GM18507 (cell line): ENCODE measurements around the gene SKAP2.

Experiments used
- DNase-seq: peaks from one replicate; pipeline ENCODE4 v3.0.0; 2011; ENCODE audit warnings: low read depth; ENCODE audit not compliant: insufficient read length; ENCODE audit errors: extremely low spot score
- FAIRE-seq: peaks from 2 replicates; lab custom pipeline; 2011; peaks lifted over from hg19 to GRCh38; lab: Jason Lieb, UNC

Gene SKAP2

GRCh38 chr7:26787701-26788100, 76.7 kb downstream of the SKAP2 start:
- FAIRE-seq = no peak
- no peak for DNase-seq

GRCh38 chr7:26784118-26784517, 80.3 kb downstream of the SKAP2 start:
- FAIRE-seq = no peak
- no peak for DNase-seq

GRCh38 chr7:26782501-26782900, 81.9 kb downstream of the SKAP2 start:
- FAIRE-seq = no peak
- DNase-seq = no peak

- no peak for FAIRE-seq
These were observed 84.3 kb downstream of the SKAP2 start for GRCh38 chr7:26779978-26780595.

DNA sequence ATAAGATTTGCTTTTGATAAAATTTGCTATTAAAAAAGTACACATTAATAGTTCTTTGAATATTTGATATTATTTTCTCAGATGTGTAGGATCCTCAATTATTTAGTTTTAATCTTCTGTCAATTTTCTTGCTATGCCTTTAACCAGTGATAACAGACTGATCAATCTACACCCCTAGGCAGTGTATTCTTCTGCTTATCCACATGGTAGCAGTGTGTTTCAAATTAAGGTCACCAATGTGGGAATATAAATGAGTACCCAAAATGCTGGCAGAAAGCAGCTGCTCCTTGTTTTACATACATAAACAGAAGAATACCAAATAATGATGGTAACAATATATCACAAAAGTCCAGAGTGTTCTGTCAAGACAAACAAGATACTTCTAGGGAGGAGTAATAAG, 87.0 kb downstream of the SKAP2 start:
- no peak for DNase-seq

More at GRCh38 chr7:26779978-26780595, 84.3 kb downstream of the SKAP2 start:
- no peak for DNase-seq

GRCh38 chr7:26760501-26760900, 103.9 kb downstream of the SKAP2 start:
- no peak for FAIRE-seq
- DNase-seq = no peak

More for the DNA sequence above, 87.0 kb downstream of the SKAP2 start:
- no peak for FAIRE-seq

DNA sequence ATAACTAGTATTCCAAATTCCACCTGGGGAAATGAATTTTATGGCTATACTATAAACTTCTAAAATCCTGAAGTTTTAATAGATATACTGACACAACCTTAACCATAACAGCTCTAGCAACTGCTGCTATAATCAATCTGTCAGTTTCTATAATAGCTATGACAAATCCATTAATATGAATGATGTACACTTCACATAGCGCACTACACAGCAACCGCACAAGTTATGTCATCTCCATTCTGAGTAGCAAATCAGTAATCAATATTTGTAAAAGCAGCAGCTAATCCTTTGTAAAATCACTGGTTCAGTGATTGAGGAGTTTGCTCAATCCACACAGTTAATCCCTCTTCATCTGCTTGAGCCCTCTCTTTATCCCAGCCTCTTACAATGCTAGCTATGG, 105.3 kb downstream of the SKAP2 start:
- FAIRE-seq (no peak), DNase-seq (no peak)

- DNase-seq (no peak), FAIRE-seq (no peak)
These were observed 121.2 kb downstream of the SKAP2 start for GRCh38 chr7:26743205-26743604.

DNA sequence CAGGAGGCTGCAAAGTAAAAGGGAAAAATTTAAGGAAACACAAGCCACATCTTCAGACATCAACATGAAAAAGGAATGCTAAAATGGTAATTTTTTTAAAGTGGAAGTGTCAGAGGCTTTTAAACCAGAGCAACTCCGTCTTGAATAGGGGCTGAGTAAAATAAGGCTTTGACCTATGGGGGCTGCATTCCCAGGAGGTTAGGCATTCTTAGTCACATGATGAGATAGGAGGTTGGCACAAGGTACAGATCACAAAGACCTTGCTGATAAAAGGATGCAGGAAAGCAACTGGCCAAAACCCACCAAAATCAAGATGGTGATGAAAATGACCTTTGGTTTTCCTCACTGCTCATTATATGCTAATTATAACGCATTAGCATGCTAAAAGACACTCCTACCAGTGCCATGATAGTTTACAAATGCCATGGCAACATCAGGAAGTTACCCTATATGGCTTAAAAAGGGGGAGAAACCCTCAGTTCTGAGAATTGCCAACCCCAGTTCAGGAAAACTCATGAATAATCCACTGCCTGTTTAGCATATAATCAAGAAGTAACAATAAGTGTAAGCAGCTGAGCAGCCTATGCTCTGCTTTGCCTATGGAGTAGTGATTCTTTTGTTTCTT, 128.3 kb downstream of the SKAP2 start:
- FAIRE-seq (peak; percentile 56), DNase-seq (no peak)

DNA sequence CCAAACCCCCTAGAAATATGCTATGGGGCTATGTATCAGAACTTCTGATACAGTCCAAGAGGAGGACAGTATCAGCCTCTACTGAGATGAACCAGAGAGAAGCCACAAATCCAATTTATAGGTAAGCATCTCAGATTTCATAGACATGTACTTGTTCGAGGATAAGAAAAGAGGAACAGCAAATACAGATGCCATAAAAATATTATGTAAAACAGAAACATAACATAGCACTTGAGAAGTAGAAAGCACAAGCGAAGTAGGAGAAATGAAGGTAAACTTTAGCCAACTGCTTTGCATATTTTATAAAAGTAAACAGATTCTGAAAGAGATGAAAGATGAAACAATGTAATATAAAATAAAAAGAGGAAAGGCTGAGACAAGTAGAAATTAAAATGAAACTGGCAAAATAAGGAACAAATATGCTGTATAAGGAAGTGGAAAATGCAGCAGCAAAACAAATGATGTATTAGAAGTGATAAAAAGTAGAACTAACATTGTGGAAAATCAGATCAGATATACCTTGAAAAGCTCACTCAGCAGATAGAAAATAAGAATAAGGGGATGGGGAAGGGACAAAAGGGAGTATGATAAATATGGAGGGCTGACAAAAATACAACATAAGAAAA, 135.1 kb downstream of the SKAP2 start:
- FAIRE-seq (no peak), DNase-seq (no peak)

DNA sequence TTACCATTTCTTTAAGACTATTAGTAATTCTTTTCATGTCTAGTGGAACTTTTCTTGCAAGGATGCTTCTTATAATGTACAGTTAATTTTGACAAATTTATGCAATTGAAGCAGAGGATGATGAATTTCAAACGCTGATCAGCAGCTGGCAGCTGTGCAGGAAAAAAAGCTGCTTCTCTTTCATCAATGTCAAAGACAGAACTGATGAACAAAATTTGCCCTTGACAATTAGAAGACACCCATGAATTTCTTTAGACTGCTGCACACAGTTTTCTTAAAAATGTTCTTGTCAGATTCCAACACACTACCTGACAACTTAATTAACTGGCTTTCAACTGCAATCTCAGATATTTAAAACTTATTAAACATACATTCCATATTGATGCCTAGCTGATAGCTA, 138.3 kb downstream of the SKAP2 start:
- DNase-seq = no peak
- FAIRE-seq = no peak

DNA sequence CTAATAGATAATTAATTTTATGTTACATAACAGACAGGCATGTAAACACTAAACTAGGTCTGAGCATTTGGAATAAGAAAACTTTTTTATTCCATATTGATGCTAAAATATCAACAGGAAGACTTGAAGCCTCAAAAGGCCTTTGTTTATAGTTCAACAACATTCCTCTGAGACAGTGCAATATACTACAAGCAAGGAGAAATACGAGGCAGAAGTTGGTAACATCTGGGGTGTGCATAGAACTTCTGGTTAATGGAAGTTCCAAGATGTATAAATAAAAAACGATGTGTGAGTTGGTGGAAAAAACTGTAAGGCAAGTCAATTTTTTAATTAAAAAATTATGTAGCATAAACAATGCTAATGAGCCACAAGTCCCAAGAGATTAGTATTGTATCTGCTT, 139.6 kb downstream of the SKAP2 start:
- no peak for FAIRE-seq

GRCh38 chr7:26723129-26723528, 141.3 kb downstream of the SKAP2 start:
- FAIRE-seq = peak; percentile 46

More for the DNA sequence above, 139.6 kb downstream of the SKAP2 start:
- DNase-seq = no peak

DNA sequence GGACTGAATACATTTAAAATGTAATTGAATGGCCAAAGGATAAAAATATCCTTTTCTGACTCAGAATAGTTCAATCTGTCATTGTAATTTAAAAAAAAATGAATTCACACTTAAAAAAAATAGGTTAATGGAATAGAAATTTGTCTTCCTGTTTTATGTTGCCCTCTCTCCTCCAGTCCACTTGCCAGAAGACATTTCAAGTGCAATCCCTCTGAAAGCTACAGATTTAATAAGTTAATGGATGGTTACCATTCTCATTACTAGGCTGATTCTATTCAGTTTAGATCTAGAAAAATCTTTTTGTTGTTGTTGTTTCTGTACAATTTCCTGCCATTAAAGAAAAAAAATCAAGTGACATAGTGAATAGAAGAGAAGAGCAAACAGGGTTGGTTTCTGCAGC, 142.9 kb downstream of the SKAP2 start:
- DNase-seq (no peak), FAIRE-seq (no peak)

More at GRCh38 chr7:26723129-26723528, 141.3 kb downstream of the SKAP2 start:
- DNase-seq = no peak

GRCh38 chr7:26718063-26718462, 146.3 kb downstream of the SKAP2 start:
- DNase-seq (no peak), FAIRE-seq (no peak)

- no peak for FAIRE-seq
- DNase-seq = no peak
These were observed 150.0 kb downstream of the SKAP2 start for GRCh38 chr7:26714438-26714837.

DNA sequence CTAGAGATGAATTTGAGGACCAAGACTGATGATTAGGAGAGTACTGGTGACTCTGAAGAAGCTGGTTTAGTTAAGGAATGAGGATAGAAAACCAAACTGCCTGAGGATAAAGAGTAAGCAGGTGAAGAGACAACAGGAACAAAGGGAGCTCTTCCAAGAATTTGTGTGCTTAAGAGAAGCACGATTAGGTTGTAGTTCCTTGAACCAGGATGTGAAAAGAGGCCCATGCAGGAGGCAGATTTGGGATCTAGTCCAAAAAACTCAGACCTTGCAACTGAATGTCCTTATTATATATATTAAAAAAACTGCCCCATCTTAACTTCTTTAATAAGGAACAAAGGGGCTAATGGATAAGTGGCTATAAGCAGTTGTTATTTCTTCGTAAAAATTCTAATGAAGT, 150.4 kb downstream of the SKAP2 start:
- FAIRE-seq = no peak
- DNase-seq = no peak

- FAIRE-seq = peak; percentile 18
- DNase-seq = no peak
These were observed 155.0 kb downstream of the SKAP2 start for GRCh38 chr7:26709210-26709990.

GRCh38 chr7:26705567-26705966, 158.8 kb downstream of the SKAP2 start:
- FAIRE-seq = no peak
- no peak for DNase-seq

- no peak for FAIRE-seq
- DNase-seq = no peak
These were observed 159.6 kb downstream of the SKAP2 start for GRCh38 chr7:26704786-26705185.
